Measurements from ENCODE around the gene GALNS.
A peak's percentile ranks its signal among the peaks of the same experiment; 100 is the strongest.

The GALNS gene

DNA sequence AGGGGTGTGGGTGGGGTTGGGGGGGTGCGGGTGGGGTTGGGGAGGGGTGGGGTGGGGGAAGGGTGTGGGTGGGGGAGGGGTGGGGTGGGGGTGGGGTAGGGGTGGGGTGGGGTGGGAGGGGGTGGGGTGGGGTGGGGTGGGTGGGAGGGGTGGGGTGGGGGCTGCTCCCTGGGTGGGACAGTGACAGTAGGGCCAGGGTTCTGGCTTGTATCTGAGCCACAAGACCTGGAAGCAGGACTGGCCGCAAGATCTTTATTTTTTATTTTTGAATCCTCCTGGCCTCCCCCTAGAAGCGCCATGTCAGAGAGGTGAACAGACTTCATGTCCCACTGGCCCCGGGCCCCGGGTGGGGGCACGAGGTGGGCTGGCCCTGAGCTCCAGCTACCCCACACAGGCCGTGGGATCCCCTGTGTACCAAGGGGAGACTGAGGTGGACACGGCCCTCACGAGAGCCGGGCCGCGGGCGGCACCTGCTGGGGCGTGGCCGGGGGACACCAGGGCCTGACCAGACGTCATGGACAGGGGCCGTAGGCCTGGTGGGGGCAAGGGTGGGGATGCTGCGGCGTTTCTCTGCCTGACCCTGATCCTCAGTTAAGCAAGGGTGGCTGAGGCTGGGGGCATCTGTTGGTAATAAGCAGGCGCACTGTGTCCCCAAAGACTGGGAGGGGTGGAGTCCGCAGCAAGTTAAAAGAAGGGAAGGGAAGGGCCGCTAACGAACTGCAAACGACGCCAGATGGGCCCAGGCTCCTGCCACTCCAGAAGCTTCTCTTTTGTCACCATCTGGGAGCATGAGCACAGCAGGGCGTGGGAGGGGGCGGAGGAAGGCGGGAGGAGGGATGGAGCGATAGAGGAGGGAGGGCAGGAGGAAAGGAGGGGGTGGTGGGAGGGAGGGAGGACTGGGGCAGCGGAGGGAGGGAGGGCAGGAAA is 32.0 kb upstream of the GALNS start:
- no peak for DNase-seq

DNA sequence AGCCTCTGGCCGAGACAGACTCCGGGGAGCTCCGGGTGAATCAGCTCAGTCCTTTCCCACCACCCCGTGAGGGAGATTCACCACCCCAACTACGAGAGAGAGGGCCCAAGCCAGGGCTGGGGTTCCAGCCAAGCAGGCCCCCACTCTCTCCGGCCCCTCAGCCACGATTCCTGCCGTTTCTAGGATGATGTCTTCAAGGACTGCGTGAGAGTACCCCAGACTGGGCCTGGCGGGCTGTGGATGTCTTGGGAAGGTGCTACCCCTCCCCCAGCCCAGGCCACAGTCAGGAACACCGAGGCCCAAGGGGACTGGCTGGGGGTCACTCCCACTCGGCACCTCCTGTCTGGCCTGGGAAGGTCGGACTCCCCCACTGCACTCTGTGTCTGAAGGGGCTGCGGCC is 31.3 kb upstream of the GALNS start:
- DNase-seq: no peak

DNA sequence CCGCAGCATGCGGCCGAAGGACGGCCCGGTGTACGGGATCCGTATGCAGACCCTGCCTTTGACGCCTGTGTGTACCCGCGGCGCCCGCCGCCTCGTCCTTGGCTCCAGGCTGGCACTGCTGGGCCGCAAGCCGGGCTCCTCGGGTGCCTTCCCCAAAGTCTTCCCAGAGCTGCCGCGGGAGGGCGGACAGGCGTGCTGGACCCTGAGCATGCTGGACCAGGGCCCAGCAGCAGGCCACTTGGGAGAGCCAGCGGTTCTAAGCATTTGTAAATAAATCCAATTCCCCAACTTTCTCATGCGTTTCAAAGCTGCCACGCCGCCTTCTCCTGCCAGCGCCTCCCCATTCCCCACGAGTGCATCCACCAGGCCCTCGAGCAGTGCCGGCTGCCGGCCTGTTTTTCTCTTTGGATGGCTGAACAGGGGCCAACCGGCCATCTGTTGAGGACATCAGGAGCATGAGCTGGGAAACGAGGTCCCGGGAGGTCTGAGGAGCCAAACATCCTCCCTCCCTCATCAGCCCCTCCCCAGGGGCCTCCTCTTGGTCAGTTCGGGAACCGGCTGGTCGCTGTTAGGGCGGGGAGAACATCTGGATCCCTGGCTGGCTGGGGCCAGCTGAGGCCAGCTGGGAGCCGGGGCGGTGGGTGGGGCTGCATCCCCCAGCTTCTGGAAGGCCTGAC is 30.2 kb upstream of the GALNS start:
- no peak for DNase-seq

DNA sequence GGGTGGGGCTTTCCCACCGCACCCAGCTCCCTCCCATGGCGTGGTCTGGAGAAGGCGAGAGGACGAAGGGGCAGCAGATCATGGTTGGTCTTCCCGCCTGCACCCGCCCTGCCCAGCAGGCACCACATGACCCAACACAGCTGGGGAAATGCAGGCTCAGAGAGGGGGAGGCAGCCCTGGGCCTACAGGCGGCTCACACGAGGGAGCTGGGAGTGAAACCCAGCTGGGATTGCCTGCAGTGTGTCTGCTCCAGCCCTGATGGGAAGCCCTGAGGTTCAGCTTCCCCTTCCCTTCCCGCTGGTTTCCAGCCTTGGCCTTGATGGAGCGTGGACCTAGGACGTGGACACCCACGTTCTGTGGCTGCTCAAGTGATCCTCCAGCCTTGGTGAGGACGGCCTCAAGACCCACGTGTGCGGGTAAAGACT is 29.7 kb upstream of the GALNS start:
- DNase-seq: no peak

DNA sequence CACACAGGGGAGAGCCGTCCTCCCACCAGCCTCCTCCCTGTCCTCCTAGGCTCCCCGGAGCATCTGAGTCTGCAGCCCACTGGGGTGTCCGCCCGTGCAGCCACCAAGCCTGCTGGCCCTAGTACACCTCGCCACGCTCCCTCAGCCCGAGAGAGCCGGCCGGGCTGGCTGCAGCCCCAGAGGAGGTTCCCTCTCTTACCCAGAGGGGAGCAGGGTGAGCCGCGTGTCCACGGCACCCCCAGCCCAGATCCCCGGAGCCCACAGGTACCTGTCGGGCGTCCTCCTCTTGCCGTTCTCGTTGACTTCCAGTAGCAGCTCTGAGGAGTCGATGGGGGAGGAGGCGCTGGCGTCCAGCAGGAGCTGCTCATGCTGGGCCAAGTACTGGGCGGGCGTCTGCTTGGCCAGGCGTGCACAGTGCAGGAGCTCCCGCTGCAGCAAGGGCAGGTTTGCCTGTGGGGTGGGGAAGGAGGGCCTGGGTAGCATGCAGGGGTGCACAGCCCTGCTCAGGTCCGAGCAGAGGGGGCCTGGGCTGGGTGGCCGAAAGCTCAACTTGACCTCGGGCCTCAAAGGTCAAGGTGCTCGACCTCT is 29.0 kb upstream of the GALNS start:
- no peak for DNase-seq

DNA sequence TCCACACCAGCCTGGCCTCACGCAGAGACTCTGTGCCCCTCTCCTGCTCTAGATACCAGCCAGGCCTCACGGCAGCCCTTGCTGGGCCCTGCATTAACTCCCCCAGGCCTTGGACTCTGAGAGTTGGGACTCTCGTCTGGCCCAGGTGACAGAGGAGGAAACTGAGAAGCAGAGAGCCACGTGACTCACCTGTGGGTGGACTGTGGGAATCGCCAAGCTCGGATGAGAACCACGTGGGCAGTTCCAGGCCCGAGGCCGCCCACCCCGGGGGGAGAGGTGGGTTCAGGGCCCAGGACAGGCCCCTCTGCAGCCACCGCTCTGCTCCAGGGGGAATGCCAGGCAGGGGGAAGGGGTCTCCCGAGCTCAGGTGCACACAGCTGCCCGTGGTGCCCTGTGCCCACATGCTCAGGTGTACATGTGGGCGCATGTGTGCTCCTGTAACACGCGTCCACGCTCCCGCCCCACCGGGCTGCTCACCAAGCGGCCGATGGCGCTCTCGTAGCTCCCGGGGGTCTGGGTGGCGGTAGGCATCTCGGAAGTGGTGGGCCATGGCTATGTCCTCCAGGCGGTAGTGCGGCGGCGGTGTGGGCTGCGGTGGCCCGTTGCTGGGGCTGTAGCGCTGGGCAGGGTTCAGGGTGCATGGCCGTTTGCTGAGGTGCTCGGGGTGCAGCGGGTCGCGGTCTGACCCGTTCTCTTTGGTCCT is 28.0 kb upstream of the GALNS start:
- no peak for DNase-seq

DNA sequence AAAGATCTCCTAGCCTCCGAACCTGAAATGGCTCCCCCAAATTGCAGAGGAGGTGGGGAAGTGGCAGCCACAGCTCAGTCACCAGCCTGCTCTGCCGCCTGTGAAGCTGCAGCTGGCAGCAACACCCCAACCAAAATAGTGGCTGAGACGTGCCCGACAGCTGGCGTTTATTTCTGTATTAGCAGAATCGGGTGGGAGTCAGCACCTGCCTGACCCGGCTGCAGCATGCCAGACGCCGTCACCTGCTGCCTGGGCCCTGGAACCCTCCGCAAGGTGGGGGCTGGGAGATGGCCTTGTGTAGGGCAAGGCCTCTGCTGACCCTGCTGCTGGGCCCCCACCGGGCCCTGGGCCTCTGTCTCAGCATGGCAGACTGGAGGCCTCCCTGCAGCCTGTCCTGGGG is 27.2 kb upstream of the GALNS start:
- DNase-seq: no peak

DNA sequence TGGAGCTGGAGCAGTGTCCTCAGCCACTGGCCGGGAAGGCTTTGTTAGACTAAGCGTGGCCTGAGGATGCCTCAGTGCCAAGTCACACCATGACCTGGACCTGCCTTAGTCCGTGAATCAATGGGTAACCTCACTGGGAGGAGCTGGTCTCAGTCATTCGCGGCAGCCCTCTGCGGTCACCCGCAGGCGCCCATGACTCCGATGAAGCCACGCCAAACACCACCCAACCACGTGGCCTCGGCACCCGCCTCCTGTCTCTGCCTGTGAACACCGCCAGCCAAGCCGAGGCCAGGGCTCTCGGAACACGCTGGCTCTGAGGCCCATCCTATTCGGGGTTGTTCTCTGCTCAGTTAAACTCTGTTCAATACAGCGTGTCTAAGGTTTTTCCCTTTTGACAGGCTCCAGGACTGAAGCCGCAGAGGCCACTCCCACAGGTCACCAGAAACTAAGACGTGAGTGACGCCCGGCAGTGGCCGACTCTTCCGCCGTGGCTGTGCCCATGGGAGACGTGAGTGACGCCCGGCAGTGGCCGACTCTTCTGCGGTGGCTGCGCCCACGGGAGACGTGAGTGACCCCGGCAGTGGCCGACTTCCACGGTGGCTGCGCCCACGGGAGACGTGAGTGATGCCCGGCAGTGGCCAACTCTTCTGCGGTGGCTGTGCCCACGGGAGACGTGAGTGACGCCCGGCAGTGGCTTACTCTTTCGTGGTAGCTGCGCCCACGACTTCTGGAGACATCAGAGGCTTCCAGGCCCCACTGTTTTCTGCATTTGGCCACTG is 26.6 kb upstream of the GALNS start:
- DNase-seq: no peak

DNA sequence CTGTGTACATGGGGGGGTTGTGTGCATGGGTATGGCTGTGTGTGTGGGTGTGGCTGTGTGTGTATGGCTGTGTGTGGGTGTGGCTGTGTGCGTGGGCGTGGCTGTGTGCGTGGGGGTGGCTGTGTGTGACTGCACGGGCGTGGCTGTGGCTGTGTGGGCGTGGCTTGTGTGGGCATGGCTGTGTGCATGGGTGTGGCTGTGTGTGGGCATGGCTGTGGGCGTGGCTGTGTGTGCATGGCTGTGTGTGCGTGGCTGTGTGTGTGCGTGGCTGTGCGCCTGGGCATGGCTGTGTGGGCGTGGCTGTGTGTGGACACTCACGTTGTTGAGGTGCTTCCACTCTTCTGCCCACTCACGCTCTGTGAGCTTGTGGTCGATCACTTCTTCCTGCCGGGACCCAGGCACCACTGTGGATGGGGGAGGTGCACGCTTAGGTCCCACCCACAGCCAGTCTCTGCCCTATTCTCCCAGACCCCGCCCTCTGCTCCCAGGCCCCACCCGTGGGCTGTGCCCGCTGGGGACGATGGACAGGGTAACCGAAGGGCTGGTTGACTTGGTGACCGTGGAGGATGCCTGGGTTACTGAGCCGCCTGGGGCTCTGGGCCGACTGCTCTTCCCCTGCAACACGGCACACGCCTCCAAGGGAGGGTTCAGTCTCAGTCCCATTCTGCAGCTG is 25.7 kb upstream of the GALNS start:
- DNase-seq: peak; percentile 67

DNA sequence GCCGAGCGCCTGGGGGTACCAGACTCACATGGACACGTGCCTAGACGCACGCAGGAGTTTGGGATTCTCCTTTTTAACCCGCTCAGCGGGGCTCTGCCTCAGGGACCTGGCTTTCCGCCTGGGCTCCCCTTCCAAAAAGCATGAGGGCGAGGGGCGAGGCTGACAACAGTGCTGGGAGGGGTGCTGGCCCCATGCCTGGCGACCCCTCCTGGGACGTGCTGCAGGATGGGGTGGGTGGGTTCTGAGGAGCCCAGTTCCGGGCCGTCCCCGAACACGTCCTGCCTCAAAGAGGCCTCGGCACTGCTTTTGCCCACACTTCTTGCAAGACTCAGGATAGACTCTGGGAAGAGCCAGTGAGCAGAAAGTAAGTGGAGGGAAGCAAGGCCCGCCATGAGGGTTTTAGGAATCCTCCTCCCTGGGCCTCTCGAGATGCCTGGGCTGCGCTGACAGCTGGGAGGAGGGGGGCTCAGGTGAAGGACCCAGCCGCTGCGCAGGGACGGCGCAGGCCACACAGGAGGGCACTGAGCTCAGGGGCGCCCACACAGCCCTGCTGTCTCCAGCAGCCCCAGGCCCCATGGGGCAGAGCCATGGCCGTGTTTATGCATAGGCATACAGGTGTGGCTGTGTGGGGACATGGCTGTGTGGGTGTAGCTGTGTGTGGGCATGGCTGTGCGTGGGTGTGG is 25.1 kb upstream of the GALNS start:
- no peak for DNase-seq

DNA sequence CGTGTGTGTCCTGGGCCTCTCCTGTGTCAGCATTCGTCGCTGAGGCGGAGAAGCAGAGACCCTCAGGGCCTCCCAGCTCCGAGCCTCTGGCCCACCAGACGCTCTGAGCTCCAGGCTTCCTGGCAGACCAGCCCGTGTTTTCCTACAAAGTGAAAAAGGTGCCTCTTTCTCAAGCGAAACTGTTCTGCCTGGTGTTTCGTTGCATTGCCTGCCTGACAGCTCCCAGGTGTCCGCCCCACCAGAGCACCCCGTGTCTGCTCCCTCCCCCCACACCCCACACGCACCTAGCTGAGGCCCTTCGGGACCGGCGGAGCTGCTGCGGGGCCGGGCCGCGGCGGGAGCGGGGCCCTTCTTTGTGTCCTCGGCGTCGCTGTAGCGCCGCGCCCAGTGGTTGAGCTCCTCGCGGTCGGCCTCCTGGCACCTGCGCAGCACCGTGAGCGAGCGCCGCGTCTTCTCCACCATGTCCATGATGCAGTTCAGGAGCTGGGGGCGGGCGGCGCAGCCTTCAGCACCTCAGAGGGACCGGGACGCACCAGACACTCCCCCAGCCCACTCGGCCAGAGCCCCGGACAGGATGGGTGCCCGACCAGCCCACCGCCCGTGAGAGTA is 24.4 kb upstream of the GALNS start:
- no peak for DNase-seq

DNA sequence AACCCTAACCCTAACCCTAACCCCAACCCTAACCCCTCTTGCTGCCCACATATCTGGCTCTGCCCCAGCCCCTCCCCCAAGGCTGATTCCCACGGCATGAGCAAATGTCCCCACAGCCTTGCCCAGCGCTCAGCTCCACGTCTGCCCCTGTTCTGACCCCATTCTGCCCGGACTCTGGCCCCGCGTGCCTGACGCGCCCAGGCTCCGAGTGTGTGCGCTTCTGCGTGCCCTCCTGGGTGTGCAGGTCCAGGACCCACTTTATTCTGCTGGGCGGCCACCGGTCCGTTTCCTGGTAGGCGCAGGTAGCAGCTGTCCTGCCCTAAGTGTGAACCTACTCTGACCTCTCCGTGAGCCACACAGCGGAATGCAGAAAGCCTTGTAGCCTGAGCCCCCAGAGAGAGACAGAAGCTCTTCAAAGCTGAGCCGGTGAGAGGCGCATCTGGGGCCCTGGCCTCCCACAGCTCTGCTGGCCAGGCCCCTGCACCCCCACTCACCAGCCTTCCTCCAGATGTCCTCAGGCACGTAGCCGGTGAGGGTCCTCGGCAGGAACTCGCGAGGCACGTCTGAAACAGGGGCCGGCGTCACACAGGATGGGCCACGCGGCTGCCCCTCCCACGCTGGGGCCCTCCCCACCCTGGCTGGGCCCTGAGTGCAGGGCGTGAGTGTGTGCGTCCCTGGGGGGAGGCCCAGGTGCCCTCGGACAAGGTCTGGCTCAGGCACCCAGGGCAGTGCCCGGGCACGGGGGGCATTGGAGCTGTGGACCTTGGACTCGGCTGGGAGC is 23.7 kb upstream of the GALNS start:
- DNase-seq: no peak

DNA sequence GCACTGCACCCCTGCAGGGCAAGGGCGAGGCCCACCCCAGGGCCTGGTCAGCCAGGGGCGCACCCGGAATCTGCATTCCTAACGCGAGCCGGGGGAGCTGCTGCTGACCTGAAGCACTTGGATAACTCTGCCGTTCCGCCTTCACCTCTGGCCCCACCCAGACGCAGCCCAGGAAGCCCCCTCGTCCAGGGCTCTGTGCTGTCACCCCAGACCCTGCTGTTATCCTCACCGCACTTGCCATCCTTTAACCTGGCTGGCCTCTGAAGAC is 23.0 kb upstream of the GALNS start:
- DNase-seq: no peak

DNA sequence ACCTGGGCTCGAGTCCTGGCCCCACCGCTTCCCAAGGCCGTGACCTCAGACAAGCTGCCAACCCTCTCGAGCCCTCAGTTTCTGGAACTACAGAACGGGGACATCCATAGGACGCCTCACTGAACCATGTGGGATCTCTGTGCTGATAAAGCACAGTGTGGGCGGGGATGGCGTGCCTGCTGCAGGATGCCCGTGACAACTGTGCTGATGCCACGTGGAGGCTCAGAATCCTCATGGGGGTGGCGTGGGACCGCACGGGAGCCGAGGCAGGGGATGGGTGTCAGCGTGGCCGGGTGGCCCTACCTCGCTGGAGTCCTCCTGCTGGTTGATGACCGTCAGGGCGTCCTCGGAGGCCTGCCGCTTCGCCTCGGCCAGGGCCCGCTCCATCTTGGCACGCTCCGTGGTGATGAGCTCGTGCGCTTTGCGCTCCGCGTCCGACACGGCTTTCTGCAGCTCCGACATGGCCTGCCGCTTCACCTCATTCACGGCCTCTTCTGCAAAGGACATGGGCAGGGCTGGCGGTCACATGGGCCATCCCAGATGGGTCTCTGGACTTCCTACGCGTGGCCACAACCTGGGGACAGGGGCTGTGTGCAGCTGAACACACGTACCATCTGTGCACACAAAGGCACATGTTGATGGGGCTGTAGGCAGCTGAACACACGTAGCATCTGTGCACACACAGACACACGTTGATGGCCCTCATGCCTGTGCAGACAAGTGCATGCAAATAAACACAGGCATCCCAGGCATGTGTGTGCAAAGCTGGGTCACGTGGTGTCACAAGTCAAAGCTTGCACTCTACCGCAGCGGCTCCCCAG is 22.4 kb upstream of the GALNS start:
- no peak for DNase-seq

DNA sequence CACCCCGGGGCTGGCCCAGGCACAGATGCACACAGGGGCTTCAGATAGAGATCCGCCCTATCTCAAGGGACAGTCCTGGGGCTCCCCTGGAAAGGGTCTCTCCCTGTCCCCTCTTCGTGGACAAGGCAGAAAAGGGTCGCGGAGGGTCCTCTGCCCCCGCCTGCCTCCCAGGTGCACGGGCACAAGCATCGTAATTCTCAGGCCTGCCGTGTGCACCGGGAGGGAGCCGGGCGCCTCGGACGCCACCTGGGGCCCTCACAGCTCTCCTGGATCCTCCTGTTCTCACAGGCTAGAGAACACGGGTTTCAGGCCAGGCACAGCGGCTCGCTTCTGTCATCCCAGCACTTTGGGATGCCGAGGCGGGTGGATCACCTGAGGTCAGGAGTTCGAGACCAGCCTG is 21.6 kb upstream of the GALNS start:
- DNase-seq: no peak

DNA sequence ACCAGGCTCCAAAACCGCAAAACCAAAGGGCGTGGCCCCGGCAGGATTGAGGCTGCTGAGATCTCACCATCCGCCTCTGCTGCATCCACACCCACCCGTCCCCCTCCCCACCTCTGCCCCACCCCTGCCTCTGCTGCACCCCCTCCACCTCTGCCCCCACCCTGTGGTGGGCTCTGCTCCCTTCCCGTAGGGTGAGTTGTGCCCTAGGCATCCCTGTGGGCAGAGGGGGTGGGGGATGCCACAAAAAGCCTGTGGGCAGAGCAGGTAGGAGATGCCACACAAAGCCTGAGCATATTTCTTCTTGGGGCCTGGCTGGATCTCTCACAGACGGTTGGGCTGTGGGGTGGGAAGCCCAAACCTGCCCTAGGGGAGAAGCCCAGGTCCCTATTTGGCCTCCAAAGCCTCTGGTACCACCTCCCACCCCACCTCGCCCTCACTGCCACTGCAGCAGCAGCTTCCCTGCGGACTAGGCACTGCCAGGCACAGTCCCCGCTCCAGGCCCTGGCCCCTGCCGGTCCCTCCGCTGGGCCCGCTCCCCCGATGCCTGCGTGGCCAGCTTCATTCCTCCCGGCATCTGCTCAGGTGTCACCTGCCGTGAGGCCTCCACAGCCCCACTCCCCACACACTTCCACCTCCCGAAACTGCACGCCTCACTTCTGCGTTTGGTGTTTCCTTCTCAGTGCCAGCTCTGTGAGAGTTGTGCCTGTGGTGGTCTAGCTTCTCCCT is 21.0 kb upstream of the GALNS start:
- no peak for DNase-seq

DNA sequence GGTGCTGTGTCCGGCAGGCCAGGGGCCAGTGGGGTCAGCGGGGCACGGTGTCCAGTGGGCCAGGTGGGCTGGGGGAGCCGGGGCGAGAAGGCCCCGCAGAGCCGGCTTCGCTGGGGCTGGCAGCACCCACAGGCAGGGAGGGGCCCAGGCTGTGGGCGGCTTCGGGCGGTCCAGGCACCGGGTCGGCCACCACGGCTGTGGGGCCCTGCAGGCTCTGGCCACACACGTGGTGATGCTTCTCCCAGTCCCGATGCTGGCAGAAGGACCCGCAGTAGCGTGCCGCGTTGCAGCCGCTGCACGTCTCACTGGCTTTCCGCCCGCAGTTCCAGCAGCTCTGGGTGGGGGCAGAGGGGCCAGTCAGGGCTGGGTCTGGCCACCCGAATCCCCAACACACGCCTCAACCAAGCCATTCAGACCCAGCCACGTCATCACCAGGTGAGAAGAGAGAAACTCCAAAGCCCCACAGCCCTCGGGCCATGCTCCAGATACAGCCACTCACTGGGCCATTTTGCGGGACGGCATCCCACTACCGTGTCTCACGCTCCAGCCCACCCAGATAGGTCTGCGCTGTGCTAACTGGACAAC is 20.3 kb upstream of the GALNS start:
- no peak for DNase-seq

DNA sequence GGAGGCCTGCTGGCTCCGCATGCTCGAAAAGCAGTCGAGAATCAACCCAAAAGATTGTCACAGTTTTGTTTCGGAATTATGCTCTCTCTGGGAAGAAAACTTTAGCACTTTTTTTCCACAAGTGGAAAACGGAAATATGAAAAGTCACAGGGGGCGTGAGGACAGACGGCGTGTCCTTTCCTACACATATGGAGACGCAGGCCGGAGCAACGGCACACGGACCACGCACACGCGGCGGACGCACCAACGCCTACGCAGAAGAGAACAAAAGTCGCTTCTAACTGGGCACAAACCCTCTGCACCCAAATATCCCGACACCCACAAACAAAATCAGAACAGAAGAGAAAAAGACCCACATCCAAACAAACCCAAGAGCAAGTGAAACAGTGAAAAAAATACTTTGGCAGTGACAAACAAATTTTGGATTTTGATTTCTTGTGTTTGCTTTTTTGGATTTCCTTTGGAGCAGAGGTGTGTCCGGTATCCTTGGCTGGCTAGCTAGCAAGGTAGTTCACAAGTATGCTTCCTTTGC is 19.0 kb upstream of the GALNS start:
- DNase-seq: no peak

Measured in activated effector memory CD4-positive, alpha-beta T cell treated with anti-CD3 and anti-CD28 coated beads, Interleukin-2, amount 50 U/mL, for 16 hours (primary cell).